ENCODE measurements around the gene KIRREL1. TPM values are rescaled to one million over a fixed set of nuclear protein-coding genes. Genes with fewer than 3 reads are reported as not detected.

Gene KIRREL1
- total and polyA plus RNA-seq, 2 of the 8 experiments (the other 6 are each of a cell fraction or from before 2014, with no cell fraction given) = 14.2 to 39.0 TPM

DNA sequence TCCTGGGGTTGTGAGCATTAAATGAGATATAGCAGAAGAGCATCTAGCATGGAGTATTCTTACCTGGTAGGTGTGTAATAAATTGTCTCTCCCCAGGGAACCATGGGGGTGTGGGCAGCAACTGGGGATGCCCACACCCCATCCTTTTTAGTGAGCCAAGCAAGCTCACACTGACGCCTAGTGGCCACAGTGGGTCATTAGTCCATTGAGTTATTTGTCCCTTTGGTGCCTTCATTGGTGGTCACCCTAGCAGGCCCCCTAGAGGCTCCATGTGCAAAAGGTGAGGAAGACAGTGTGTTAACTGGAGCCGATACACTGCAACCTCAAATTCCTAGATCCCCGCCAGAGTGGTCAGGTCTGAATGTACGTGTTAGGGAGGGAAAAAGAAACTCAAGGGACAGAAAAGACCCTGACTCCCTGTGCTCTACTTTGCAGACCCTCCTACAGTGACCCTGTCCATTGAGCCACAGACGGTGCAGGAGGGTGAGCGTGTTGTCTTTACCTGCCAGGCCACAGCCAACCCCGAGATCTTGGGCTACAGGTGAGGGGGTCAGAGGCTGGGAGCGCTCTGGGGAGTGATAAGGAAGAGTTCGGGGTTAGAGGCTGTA lies 94.0 kb downstream of the KIRREL1 start:
- Histone ChIP-seq H3K27me3 (replicated peaks in 1 of 4; ENCODE audit: control insufficient read depth in 3 of 4, extremely low read depth in 1 of 4, insufficient read depth in 3 of 4, low read length in 3 of 4) (no peaks in the 10 kb centered on the region), H2BK120ac (replicated peaks; ENCODE audit: low read depth, low read length) (no peak overlapping the region), H4K5ac (ENCODE audit: insufficient read length, low read depth, low read length) (no peak overlapping the region), H2AK5ac (ENCODE audit: low read depth, low read length) (no peak overlapping the region), H3K9me3 (ENCODE audit: insufficient read depth in 2 of 2, low read depth in 1 of 2, low read length in 1 of 2) (no peaks in the 10 kb centered on the region), H3K4ac (replicated peaks; ENCODE audit: insufficient read length, low read depth, low read length) (no peak overlapping the region), H3K79me2 (ENCODE audit: control insufficient read depth in 1 of 2, insufficient read depth in 2 of 2, low read length in 2 of 2) (no peaks in the 10 kb centered on the region), H2BK12ac (ENCODE audit: low read depth, low read length) (no peak overlapping the region), H4K91ac (replicated peaks; ENCODE audit: insufficient read length, low read length) (no peak overlapping the region), H3K4me3 (ENCODE audit: extremely low read depth in 1 of 4, insufficient read depth in 2 of 4, low read depth in 3 of 4, low read length in 4 of 4) (no peak overlapping the region), H3K79me1 (ENCODE audit: low read depth, low read length) (no peaks in the 10 kb centered on the region), H3K27ac (ENCODE audit: low read depth, low read length) (0 out of 2 replicates have a peak overlapping the region, but pooled peaks have one; percentile 10), H2AFZ (ENCODE audit: low read length) (no peak overlapping the region), H2BK15ac (ENCODE audit: low read length) (no peak overlapping the region), H2BK5ac (ENCODE audit: low read depth, low read length) (no peak overlapping the region), H3K4me2 (ENCODE audit: insufficient read depth in 1 of 2, low read depth in 2 of 2, low read length in 2 of 2) (no peak overlapping the region), H3K18ac (ENCODE audit: extremely low read depth, low read length) (no peak overlapping the region), H3K14ac (ENCODE audit: insufficient read length) (no peak overlapping the region), H4K8ac (ENCODE audit: extremely low read depth, insufficient read depth, low read length) (no peak overlapping the region), H3K23me2 (ENCODE audit: low read depth, low read length) (no peaks in the 10 kb centered on the region; the same call in 1 of the 2 replicates), H2BK20ac (ENCODE audit: low read length) (peak overlapping the region; percentile 29; the same call in 1 of the 2 replicates), H3K4me1 (replicated peaks in 1 of 4; ENCODE audit: control insufficient read depth in 3 of 4, insufficient read depth in 4 of 4, low read length in 3 of 4) (peaks cover 0 to 3% (median under 1%) of the 10 kb centered on the region in 4 experiments; a peak in 3 of 7 replicates), H4K20me1 (replicated peaks in 1 of 2; ENCODE audit: control insufficient read depth in 1 of 2, insufficient read depth in 2 of 2, low read length in 2 of 2) (peaks cover 0 to 4% of the 10 kb centered on the region in 2 experiments), H3K23ac (ENCODE audit: insufficient read length) (no peak overlapping the region), H3K36me3 (ENCODE audit: control insufficient read depth in 2 of 4, insufficient read depth in 4 of 4, low read length in 3 of 4) (peaks cover 8 to 36% (median 25%) of the 10 kb centered on the region in 4 experiments; a peak in 7 of 8 replicates), H3K9ac (replicated peaks in 1 of 4; ENCODE audit: extremely low read depth in 1 of 4, low read depth in 3 of 4, low read length in 3 of 4) (no peak overlapping the region), H3K56ac (replicated peaks; ENCODE audit: insufficient read length, low read depth, low read length) (no peak overlapping the region)
- POLR2A ChIA-PET (ENCODE audit: partially characterized antibody) = interaction anchor here (0.8 to 1.8 kb wide), 4 partner anchors 10 to 94 kb away, joined by 3 to 5 read pairs (median 4); partner anchors contain the start of gene KIRREL1
- CTCF ChIA-PET (ENCODE audit: partially characterized antibody) = interaction anchor here (0.7 to 7.3 kb wide), 27 partner anchors 10 to 1051 kb away, joined by 3 to 163 read pairs (median 9); partner anchors contain the start of gene KIRREL1
- DNase-seq (ENCODE audit: low read depth in 1 of 2, low spot score in 2 of 2) (peak; percentile 63 to 84), FAIRE-seq (peak; percentile 96)
- WGBS, 2 experiments (ENCODE audit: extremely low coverage in 1 of 2, insufficient coverage in 1 of 2, insufficient read length in 1 of 2, insufficient replicate concordance in 2 of 2, low coverage in 1 of 2, low lambda C conversion rate in 2 of 2, missing lambda C conversion rate in 1 of 2) = 71% methylated on average over 9 of the region's 9 CpGs; no CpG with 5 or more reads in 1 of the 2 experiments
- no peak for TF ChIP-seq KDM4A (IDR thresholded peaks at IDR 0.05; ENCODE audit: low read depth, low read length, severe bottlenecking)
- TF ChIP-seq TAF7 (optimal IDR thresholded peaks at IDR 0.05; ENCODE audit: borderline replicate concordance, low read depth, low read length) = peak; percentile 23
- peak; percentile 39; the same call in 1 of the 2 replicates for TF ChIP-seq TEAD4 (IDR thresholded peaks at IDR 0.05; ENCODE audit: low read depth, low read length)
- TF ChIP-seq MAX (IDR thresholded peaks at IDR 0.05) = peak; percentile 33; the same call in 1 of the 2 replicates
- TF ChIP-seq CTBP2 (IDR thresholded peaks at IDR 0.05; ENCODE audit: borderline replicate concordance, insufficient read depth, insufficient read length, low read length) = no peak
- TF ChIP-seq, protein P1, sequence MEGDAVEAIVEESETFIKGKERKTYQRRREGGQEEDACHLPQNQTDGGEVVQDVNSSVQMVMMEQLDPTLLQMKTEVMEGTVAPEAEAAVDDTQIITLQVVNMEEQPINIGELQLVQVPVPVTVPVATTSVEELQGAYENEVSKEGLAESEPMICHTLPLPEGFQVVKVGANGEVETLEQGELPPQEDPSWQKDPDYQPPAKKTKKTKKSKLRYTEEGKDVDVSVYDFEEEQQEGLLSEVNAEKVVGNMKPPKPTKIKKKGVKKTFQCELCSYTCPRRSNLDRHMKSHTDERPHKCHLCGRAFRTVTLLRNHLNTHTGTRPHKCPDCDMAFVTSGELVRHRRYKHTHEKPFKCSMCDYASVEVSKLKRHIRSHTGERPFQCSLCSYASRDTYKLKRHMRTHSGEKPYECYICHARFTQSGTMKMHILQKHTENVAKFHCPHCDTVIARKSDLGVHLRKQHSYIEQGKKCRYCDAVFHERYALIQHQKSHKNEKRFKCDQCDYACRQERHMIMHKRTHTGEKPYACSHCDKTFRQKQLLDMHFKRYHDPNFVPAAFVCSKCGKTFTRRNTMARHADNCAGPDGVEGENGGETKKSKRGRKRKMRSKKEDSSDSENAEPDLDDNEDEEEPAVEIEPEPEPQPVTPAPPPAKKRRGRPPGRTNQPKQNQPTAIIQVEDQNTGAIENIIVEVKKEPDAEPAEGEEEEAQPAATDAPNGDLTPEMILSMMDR (IDR thresholded peaks at IDR 0.05; ENCODE audit: control extremely low read depth in 1 of 3, insufficient read depth in 1 of 3, low read depth in 1 of 3, low read length in 3 of 3) = peak; percentile 83 to 100 (median 99)
- TF ChIP-seq RAD21 (IDR thresholded peaks at IDR 0.05 in 1 of 2, conservative IDR thresholded peaks at IDR 0.05 in 1 of 2; ENCODE audit: low read depth in 2 of 2, low read length in 2 of 2) = peak; percentile 95 to 97
- TF ChIP-seq TAF1 (IDR thresholded peaks at IDR 0.05; ENCODE audit: low read depth, low read length) = no peak
